Endodermal cell (in vitro differentiated cells): ENCODE data around the gene FBXW9. TPM values are rescaled to one million over a fixed set of nuclear protein-coding genes. Genes with fewer than 3 reads are reported as not detected.

Experiments used
- DNase-seq: peaks from one replicate; pipeline ENCODE4 v3.0.0-alpha.2; 2017
- H3K27ac ChIP-seq: 2 replicates; pipeline ENCODE4 v1.5.1; 2013; ENCODE audit warnings: mild to moderate bottlenecking, low read depth, low read length, moderate library complexity
- H3K27me3 ChIP-seq: 2 replicates; pipeline ENCODE4 v1.6.1; 2013; ENCODE audit warnings: mild to moderate bottlenecking, low read length, moderate library complexity; ENCODE audit not compliant: insufficient read depth, control insufficient read depth, poor library complexity, severe bottlenecking
- H3K36me3 ChIP-seq: 2 replicates; pipeline ENCODE4 v1.7.0; 2013; ENCODE audit warnings: mild to moderate bottlenecking, low read length, moderate library complexity; ENCODE audit not compliant: control insufficient read depth, insufficient read depth
- H3K4me1 ChIP-seq: one replicate; pipeline ENCODE4 v1.7.0; 2013; ENCODE audit warnings: low read length; ENCODE audit not compliant: control insufficient read depth, insufficient read depth
- H3K4me3 ChIP-seq: 2 replicates; pipeline ENCODE4 v1.5.1; 2013; ENCODE audit warnings: mild to moderate bottlenecking, low read length, moderate library complexity
- H3K9ac ChIP-seq: 2 replicates; pipeline ENCODE4 v1.6.1; 2013; ENCODE audit warnings: mild to moderate bottlenecking, low read length, moderate library complexity; ENCODE audit not compliant: poor library complexity, severe bottlenecking; ENCODE audit errors: extremely low read depth
- H3K9me3 ChIP-seq: 2 replicates; pipeline ENCODE4 v1.6.1; 2013; ENCODE audit warnings: mild to moderate bottlenecking, low read length, moderate library complexity; ENCODE audit not compliant: control insufficient read depth
- H3K27ac Mint-ChIP-seq: 2 replicates; pipeline ENCODE4 v1.8.0; 2020; ENCODE audit warnings: mixed read lengths
- H3K27me3 Mint-ChIP-seq: 2 replicates; pipeline ENCODE4 v1.8.0; 2021; ENCODE audit warnings: mild to moderate bottlenecking, mixed read lengths; ENCODE audit not compliant: insufficient read depth
- H3K36me3 Mint-ChIP-seq: 2 replicates; pipeline ENCODE4 v1.8.0; 2020; ENCODE audit warnings: low read depth, mixed read lengths
- H3K4me1 Mint-ChIP-seq: 2 replicates; pipeline ENCODE4 v1.8.0; 2020; ENCODE audit warnings: mixed read lengths
- H3K4me3 Mint-ChIP-seq: 2 replicates; pipeline ENCODE4 v1.8.0; 2020; ENCODE audit warnings: mild to moderate bottlenecking, moderate library complexity, mixed read lengths
- H3K9me3 Mint-ChIP-seq: 2 replicates; pipeline ENCODE4 v1.8.0; 2020; ENCODE audit warnings: mild to moderate bottlenecking, mixed read lengths
- CTCF ChIP-seq: fragments of 200-600 bp; sonication (generic); conservative IDR thresholded peaks from 2 replicates; pipeline ENCODE4 v1.5.0; 2021; ENCODE audit warnings: antibody characterized with exemption, mild to moderate bottlenecking
- WGBS, 2 experiments: methylation state at CpG; one replicate each; pipeline versions ENCODE4 v1.1.5 to v1.1.7; 2013; ENCODE audit warnings: missing lambda C conversion rate in 2 of 2, mixed read lengths in 1 of 2; ENCODE audit not compliant: insufficient coverage in 1 of 2, insufficient read length in 1 of 2; 5-methylcytosine and 5-hydroxymethylcytosine counted together
- total RNA-seq, 2 donors: library from RNA; stranded (reverse); fragmentation: NEBNext Ultra II Directional in 1 of 2; extraction: Animal tissue kit (Norgen Biotek cat#: 25700) in 1 of 2; gene quantifications; 2 replicates in 1 of 2; 3 replicates in 1 of 2; pipeline ENCODE4 v1.2.1, GENCODE V29; 2021

Gene FBXW9
- total RNA-seq, 2 donors from 2014 or later: 12.6 to 14.7 TPM

DNA sequence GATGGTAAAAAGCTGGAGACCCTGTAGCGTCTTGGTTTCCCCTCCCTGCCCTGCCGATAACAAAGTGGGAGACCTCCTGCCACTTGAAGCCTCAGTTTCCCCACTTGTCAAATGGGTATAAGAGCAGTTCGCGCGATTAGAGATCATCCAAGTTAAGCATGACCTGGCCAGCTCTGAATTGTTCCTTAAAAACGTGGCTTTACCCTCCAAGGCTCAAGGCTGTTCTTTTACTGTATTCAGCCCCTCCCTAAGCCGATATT, 26.9 kb upstream of the FBXW9 start:
- peak overlapping the region; percentile 95 for H3K4me3 Mint-ChIP-seq
- H3K4me1 Mint-ChIP-seq: peaks cover 15% of the 10 kb centered on the region
- 0% methylated on average over 5 to 7 of the region's 7 CpGs for WGBS, 2 experiments
- Histone ChIP-seq H3K27me3 (no peaks in the 10 kb centered on the region), H3K27ac (peak overlapping the region; percentile 92), H3K36me3 (peaks cover 18% of the 10 kb centered on the region), H3K4me3 (peak overlapping the region; percentile 96), H3K9me3 (no peaks in the 10 kb centered on the region), H3K4me1 (no peaks in the 10 kb centered on the region), H3K9ac (peak overlapping the region; percentile 77)
- H3K27me3 Mint-ChIP-seq: no peaks in the 10 kb centered on the region
- TF ChIP-seq CTCF: no peak
- peak overlapping the region; percentile 97 for H3K27ac Mint-ChIP-seq
- H3K36me3 Mint-ChIP-seq: peaks cover 25% of the 10 kb centered on the region
- peak; percentile 56 for DNase-seq
- H3K9me3 Mint-ChIP-seq: no peaks in the 10 kb centered on the region

DNA sequence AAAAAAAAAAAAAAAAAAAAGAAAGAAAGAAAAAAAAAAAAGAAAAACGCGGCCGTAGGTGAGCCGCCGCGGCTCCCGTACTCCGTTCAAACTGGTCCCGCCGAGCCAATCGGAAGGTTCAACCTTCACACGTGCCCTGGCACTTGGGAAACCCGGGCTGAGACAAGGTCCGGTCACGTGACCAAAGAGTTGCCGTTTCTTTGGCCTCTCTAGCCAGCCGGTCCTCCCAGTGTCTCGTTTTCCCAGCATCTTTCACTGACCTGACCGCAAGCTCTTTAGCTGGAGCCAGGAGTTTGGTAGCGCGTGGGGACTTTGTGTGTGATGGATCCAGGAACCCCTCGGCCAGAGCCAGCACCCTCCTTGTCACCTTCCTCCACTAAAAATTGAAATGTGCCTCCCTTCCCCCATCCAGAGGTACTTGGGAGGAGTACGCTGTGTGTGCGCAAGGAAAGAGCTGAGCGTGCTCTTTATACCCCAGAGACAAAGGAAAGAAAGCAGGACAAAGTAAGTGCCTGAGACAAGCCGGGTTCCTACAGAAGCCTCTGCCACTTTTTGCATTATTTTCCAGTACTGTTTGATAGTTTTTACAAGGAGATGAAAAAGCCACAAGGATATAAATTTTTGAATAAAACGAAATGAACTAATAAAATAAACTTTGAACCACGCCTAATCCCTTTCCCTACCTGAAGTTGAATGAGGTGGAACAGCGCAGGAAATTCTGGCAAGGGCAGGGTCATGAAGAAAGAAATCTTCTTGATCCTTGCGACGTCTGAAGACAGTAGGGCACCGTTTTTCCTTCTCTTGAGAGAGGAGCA, 26.3 kb upstream of the FBXW9 start:
- peak; percentile 98 for DNase-seq
- Histone ChIP-seq H3K27ac (peak overlapping the region; percentile 92), H3K4me3 (peak overlapping the region; percentile 96), H3K9ac (peak overlapping the region; percentile 77), H3K4me1 (no peaks in the 10 kb centered on the region), H3K36me3 (peaks cover 16% of the 10 kb centered on the region), H3K27me3 (no peaks in the 10 kb centered on the region), H3K9me3 (no peaks in the 10 kb centered on the region)
- H3K4me3 Mint-ChIP-seq: peak overlapping the region; percentile 95
- no peaks in the 10 kb centered on the region for H3K9me3 Mint-ChIP-seq
- WGBS, 2 experiments: 0 to 1% methylated on average over 12 to 31 of the region's 32 CpGs
- H3K4me1 Mint-ChIP-seq: peaks cover 15% of the 10 kb centered on the region
- peaks cover 23% of the 10 kb centered on the region for H3K36me3 Mint-ChIP-seq
- no peaks in the 10 kb centered on the region for H3K27me3 Mint-ChIP-seq
- peak overlapping the region; percentile 97 for H3K27ac Mint-ChIP-seq
- TF ChIP-seq CTCF: no peak

DNA sequence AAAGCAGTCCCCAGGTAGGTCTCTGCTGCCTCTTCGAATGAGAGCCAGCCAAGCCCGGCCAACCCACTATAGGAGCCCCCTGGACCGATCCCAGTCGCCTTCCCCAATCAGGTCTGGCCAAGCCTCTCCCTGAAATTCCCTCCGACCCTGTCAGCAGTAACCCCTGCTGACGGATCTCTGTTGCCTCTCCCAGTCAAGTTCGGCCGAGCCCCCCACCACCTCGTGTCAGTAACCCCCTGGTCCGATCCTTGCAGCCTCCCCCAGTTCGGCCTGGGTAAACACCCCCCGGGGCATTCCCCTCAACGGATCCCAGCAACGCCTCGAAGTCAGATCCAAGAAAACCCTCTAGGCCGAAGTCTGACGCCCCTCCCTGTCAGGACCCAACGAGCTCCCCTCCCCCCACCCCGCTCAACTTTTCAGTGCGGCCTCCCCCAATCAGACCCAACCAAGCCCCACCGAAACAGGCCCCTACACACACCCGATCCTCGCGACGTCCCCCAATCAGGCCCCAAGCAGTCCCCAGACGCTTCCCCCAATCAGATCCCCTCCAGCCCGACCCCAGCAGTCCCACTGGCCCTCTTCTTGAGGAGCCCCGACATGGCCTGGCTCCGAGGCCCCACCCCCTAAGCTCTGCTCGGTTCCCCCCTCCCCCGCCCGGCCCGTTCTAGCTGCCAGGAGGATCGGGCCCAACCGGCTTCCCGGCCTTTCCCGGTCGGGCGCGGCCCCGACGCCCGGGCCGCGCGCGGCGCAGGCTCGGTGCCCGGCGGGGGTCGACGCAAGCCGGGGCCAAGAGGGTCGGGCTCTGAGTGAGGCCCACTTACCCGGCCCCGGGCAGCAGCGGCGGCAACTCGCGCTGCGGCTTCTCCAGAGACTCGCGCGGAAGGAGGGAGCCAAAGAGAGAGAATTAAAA, 25.5 kb upstream of the FBXW9 start:
- Histone ChIP-seq H3K9ac (peak overlapping the region; percentile 77), H3K4me1 (no peaks in the 10 kb centered on the region), H3K4me3 (peak overlapping the region; percentile 96), H3K27me3 (no peaks in the 10 kb centered on the region), H3K9me3 (no peaks in the 10 kb centered on the region), H3K36me3 (peaks cover 21% of the 10 kb centered on the region), H3K27ac (peak overlapping the region; percentile 92)
- TF ChIP-seq CTCF: no peak
- Mint-ChIP-seq H3K27me3 (no peaks in the 10 kb centered on the region), H3K9me3 (no peaks in the 10 kb centered on the region), H3K27ac (peak overlapping the region; percentile 99), H3K4me1 (peaks cover 15% of the 10 kb centered on the region), H3K4me3 (peak overlapping the region; percentile 95), H3K36me3 (peaks cover 21% of the 10 kb centered on the region)
- WGBS, 2 experiments: 1 to 2% methylated on average over 10 to 62 of the region's 65 CpGs
- DNase-seq: peak; percentile 92
